Neuronal stem cell (in vitro differentiated cells): ENCODE results near the gene STEAP2.

Source experiments
- DNase-seq: peaks from one replicate; pipeline ENCODE4 v3.0.0-alpha.2; 2013; ENCODE audit warnings: low spot score
- H2AFZ ChIP-seq: one replicate; pipeline ENCODE4 v1.6.1; 2013; ENCODE audit warnings: mild to moderate bottlenecking, low read length, inconsistent platforms
- H2AK5ac ChIP-seq: 2 replicates; pipeline ENCODE4 v1.6.1; 2013; ENCODE audit warnings: low read depth, mild to moderate bottlenecking, inconsistent platforms, low read length, moderate library complexity, mixed read lengths
- H2BK120ac ChIP-seq: 2 replicates; pipeline ENCODE4 v1.6.1; 2013; ENCODE audit warnings: low read depth, mild to moderate bottlenecking, inconsistent platforms, low read length, moderate library complexity, mixed read lengths
- H2BK12ac ChIP-seq: one replicate; pipeline ENCODE4 v1.6.1; 2013; ENCODE audit warnings: low read length, inconsistent platforms
- H2BK15ac ChIP-seq: 2 replicates; pipeline ENCODE4 v1.6.1; 2013; ENCODE audit warnings: mild to moderate bottlenecking, low read length, inconsistent platforms, mixed read lengths
- H2BK5ac ChIP-seq: one replicate; pipeline ENCODE4 v1.6.1; 2013; ENCODE audit warnings: inconsistent platforms, mild to moderate bottlenecking, low read length, moderate library complexity
- H3K14ac ChIP-seq: one replicate; pipeline ENCODE4 v1.6.1; 2013; ENCODE audit warnings: low read length, inconsistent platforms
- H3K18ac ChIP-seq: 2 replicates; pipeline ENCODE4 v1.6.1; 2013; ENCODE audit warnings: low read length, inconsistent platforms
- H3K23ac ChIP-seq: 2 replicates; pipeline ENCODE4 v1.6.1; 2013; ENCODE audit warnings: low read depth, mild to moderate bottlenecking, mixed read lengths, low read length, inconsistent platforms; ENCODE audit not compliant: poor library complexity
- H3K27ac ChIP-seq: replicated peaks from 3 replicates; pipeline ENCODE4 v1.5.1; 2013; ENCODE audit warnings: low read length, inconsistent platforms
- H3K27me3 ChIP-seq, 3 experiments: 2 replicates each; pipeline ENCODE4 v1.6.1; 2013; ENCODE audit warnings: low read length in 3 of 3, mild to moderate bottlenecking in 2 of 3, inconsistent platforms in 1 of 3, low read depth in 1 of 3, mixed read lengths in 1 of 3, moderate library complexity in 1 of 3; ENCODE audit not compliant: control insufficient read depth in 3 of 3, insufficient read depth in 3 of 3
- H3K36me3 ChIP-seq, 2 donors: replicated peaks in 1 of 2; 2 replicates each; pipeline ENCODE4 v1.6.1; 2013; ENCODE audit warnings: low read length in 2 of 2; ENCODE audit not compliant: control insufficient read depth in 2 of 2, insufficient read depth in 2 of 2
- H3K4ac ChIP-seq: 2 replicates; pipeline ENCODE4 v1.6.1; 2013; ENCODE audit warnings: inconsistent platforms, mild to moderate bottlenecking, low read length, moderate library complexity
- H3K4me1 ChIP-seq, 2 donors: 1 replicate in 1 of 2; 2 replicates in 1 of 2; pipeline ENCODE4 v1.6.1; 2013; ENCODE audit warnings: low read length in 2 of 2, low read depth in 1 of 2; ENCODE audit not compliant: control insufficient read depth in 2 of 2, insufficient read depth in 1 of 2
- H3K4me2 ChIP-seq: one replicate; pipeline ENCODE4 v1.6.1; 2013; ENCODE audit warnings: mild to moderate bottlenecking, low read length, inconsistent platforms; ENCODE audit not compliant: insufficient read depth, poor library complexity, severe bottlenecking
- H3K4me3 ChIP-seq, 2 donors: 2 replicates each; pipeline ENCODE4 v1.5.1; 2013; ENCODE audit warnings: low read length in 2 of 2, mild to moderate bottlenecking in 2 of 2, inconsistent platforms in 1 of 2, moderate library complexity in 1 of 2
- H3K79me1 ChIP-seq: one replicate; pipeline ENCODE4 v1.6.1; 2013; ENCODE audit warnings: low read depth, mild to moderate bottlenecking, inconsistent platforms, low read length, moderate library complexity
- H3K9ac ChIP-seq: one replicate; pipeline ENCODE4 v1.6.1; 2013; ENCODE audit warnings: mild to moderate bottlenecking, low read depth, low read length, inconsistent platforms; ENCODE audit not compliant: poor library complexity
- H3K9me3 ChIP-seq, 2 donors: replicated peaks in 1 of 2; 2 replicates each; pipeline versions ENCODE3 to v1.6.1; 2013; ENCODE audit warnings: low read length in 2 of 2, mild to moderate bottlenecking in 2 of 2, inconsistent platforms in 1 of 2, low read depth in 1 of 2, mixed read lengths in 1 of 2, moderate library complexity in 1 of 2; ENCODE audit not compliant: control insufficient read depth in 2 of 2, insufficient read depth in 1 of 2
- H4K8ac ChIP-seq: one replicate; pipeline ENCODE4 v1.6.1; 2013; ENCODE audit warnings: low read depth, mild to moderate bottlenecking, inconsistent platforms, low read length, moderate library complexity
- H4K91ac ChIP-seq: one replicate; pipeline ENCODE4 v1.6.1; 2013; ENCODE audit warnings: low read length, low read depth, mild to moderate bottlenecking, inconsistent platforms; ENCODE audit not compliant: poor library complexity
- WGBS, 2 donors: extraction: QIAGEN DNeasy Blood & Tissue Kit; methylation state at CpG; one replicate each; pipeline ENCODE4 v1.1.7; 2013; ENCODE audit warnings: missing lambda C conversion rate in 2 of 2, mixed read lengths in 1 of 2; ENCODE audit not compliant: insufficient read length in 2 of 2, insufficient replicate concordance in 1 of 2; ENCODE audit errors: extremely low coverage in 2 of 2; 5-methylcytosine and 5-hydroxymethylcytosine counted together

Gene STEAP2

DNA sequence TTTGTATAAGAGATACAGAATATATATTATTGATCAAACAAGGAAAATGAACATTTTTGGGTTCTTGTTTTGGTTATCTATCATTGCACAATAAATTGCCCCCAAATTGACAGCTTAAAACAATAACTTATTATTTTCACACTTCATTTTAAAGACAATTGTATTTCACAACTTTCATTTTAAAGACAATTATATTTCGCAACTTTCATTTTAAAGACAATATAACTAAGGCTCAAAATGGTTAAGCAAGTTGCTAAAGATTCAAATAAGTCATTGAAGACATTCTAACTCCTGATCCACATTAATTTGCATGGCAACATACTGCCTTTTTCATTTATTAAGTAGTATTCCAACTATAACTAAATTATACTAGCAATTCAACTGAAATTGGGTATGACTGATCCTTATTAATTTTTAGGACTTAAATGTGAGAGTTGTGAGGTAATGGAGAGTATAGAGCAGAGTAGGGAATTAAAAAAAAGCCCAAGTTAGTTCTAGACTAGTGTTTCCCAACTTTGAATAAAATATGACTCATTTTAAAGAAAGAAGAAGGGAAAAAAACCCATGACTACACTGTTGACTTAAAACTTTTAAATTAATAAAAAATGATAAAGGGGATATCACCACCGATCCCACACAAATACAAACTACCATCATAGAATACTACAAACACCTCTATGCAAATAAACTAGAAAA, 9.9 kb upstream of the STEAP2 start:
- no peak overlapping the region for H3K14ac ChIP-seq
- no peaks in the 10 kb centered on the region for H3K36me3 ChIP-seq
- no peak overlapping the region for H2AFZ ChIP-seq
- no peaks in the 10 kb centered on the region for H3K9me3 ChIP-seq
- no peak overlapping the region for H2BK5ac ChIP-seq
- H2BK15ac ChIP-seq, result no peak overlapping the region
- H3K27me3 ChIP-seq, result no peaks in the 10 kb centered on the region
- WGBS, 2 donors, result 100% methylated on average over 1 of the region's 2 CpGs; no CpG with 5 or more reads in 1 of the 2 donors
- H4K8ac ChIP-seq, result no peak overlapping the region
- H4K91ac ChIP-seq, result no peak overlapping the region
- H3K4me1 ChIP-seq, result no peaks in the 10 kb centered on the region
- no peak overlapping the region for H2BK12ac ChIP-seq
- no peak overlapping the region for H2BK120ac ChIP-seq
- no peak overlapping the region for H2AK5ac ChIP-seq
- no peak overlapping the region for H3K27ac ChIP-seq
- no peak overlapping the region for H3K18ac ChIP-seq
- no peaks in the 10 kb centered on the region for H3K79me1 ChIP-seq
- no peak overlapping the region for H3K4me2 ChIP-seq
- no peak overlapping the region for H3K23ac ChIP-seq
- DNase-seq, result no peak
- no peak overlapping the region for H3K4ac ChIP-seq
- H3K9ac ChIP-seq, result no peak overlapping the region
- H3K4me3 ChIP-seq, result no peak overlapping the region

DNA sequence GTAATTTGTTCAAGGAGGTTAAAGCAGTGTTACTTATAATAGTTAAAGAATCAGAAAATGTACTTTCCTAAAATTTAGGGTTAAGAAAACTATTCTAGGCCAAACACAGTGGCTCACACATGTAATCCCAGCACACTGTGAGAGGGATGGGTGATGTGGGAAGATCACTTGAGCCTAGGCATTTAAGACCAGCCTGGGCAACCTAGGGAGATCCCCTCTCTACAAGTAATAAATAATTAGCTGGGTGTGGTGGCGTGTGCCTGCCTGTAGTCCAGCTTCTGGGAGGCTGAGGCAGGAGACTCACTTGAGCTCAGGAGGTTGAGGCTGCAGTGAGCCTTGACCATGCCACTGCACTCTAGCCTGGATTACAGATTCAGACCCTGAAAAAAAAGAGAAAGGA, 3.6 kb upstream of the STEAP2 start:
- Histone ChIP-seq H3K79me1 (no peaks in the 10 kb centered on the region), H3K4ac (no peak overlapping the region), H2AFZ (no peak overlapping the region), H4K91ac (no peak overlapping the region), H3K4me3 (no peak overlapping the region), H4K8ac (no peak overlapping the region), H3K27me3 (peaks cover 0 to 34% (median 9%) of the 10 kb centered on the region in 3 experiments), H2BK12ac (no peak overlapping the region), H2BK120ac (no peak overlapping the region), H3K9me3 (no peaks in the 10 kb centered on the region), H3K4me2 (no peak overlapping the region), H3K4me1 (peaks cover 2 to 5% of the 10 kb centered on the region in 2 donors), H2BK5ac (no peak overlapping the region), H3K23ac (no peak overlapping the region), H3K27ac (no peak overlapping the region), H3K18ac (no peak overlapping the region), H2AK5ac (no peak overlapping the region), H3K9ac (no peak overlapping the region), H2BK15ac (no peak overlapping the region), H3K14ac (no peak overlapping the region), H3K36me3 (no peaks in the 10 kb centered on the region)
- WGBS, 2 donors, result no CpG with 5 or more reads among the region's 1 CpG
- no peak for DNase-seq

DNA sequence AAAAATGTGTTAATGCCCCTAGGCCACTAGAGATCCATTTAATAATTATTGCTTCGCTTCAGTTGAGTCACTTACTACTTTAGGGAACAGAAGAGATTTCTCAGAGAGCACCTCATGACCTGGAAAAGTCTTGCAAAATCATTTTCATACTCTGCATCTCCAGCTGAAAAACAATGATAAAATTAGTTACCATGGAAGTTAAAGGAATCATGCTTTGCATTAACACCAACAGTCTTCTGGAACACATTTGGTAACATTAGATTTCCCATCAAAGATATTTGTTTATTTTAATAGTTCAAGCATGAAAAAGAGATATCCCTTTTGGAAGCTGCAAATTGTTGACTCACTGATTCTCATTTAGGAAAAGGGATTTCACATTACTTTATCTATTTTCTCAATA, 1.8 kb upstream of the STEAP2 start:
- no CpG with 5 or more reads among the region's 1 CpG for WGBS, 2 donors
- H3K9me3 ChIP-seq, result no peaks in the 10 kb centered on the region
- no peak overlapping the region for H2BK12ac ChIP-seq
- no peaks in the 10 kb centered on the region for H3K36me3 ChIP-seq
- H2BK120ac ChIP-seq, result no peak overlapping the region
- no peak overlapping the region for H3K4me2 ChIP-seq
- peaks cover 2 to 5% of the 10 kb centered on the region in 2 donors for H3K4me1 ChIP-seq
- H3K79me1 ChIP-seq, result no peaks in the 10 kb centered on the region
- H2BK5ac ChIP-seq, result no peak overlapping the region
- DNase-seq, result no peak
- H2AK5ac ChIP-seq, result no peak overlapping the region
- no peak overlapping the region for H3K23ac ChIP-seq
- H2BK15ac ChIP-seq, result no peak overlapping the region
- H3K4ac ChIP-seq, result no peak overlapping the region
- no peak overlapping the region for H3K4me3 ChIP-seq
- no peak overlapping the region for H3K9ac ChIP-seq
- no peak overlapping the region for H4K8ac ChIP-seq
- no peak overlapping the region for H3K14ac ChIP-seq
- H3K27ac ChIP-seq, result no peak overlapping the region
- no peak overlapping the region for H4K91ac ChIP-seq
- peaks cover 0 to 49% (median 9%) of the 10 kb centered on the region in 3 experiments for H3K27me3 ChIP-seq
- H3K18ac ChIP-seq, result no peak overlapping the region
- H2AFZ ChIP-seq, result no peak overlapping the region

DNA sequence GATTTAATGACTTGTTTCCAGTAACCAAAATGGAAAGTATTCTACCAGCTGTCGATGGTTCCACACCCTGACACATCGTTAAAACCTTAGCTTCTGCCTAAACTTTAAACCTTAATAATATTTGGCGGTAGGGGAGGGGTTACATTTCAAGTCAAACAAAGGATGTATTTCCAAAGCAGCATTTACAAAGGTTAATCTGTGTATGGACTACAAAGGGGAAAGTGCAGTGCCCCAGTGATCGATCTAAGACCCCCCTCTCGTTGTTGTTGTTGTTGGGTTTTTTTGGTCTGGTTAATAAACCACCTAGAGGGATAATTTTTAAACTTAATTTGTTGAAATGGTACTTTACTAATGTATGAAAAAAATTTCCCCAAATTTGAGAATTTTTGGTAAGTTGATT, 1.1 kb upstream of the STEAP2 start:
- no peak for DNase-seq
- H3K79me1 ChIP-seq, result no peaks in the 10 kb centered on the region
- H3K27ac ChIP-seq, result no peak overlapping the region
- no peak overlapping the region for H2BK12ac ChIP-seq
- H3K4me2 ChIP-seq, result no peak overlapping the region
- WGBS, 2 donors, result no CpG with 5 or more reads among the region's 5 CpGs
- H4K8ac ChIP-seq, result no peak overlapping the region
- H2AK5ac ChIP-seq, result no peak overlapping the region
- H3K23ac ChIP-seq, result no peak overlapping the region
- H3K36me3 ChIP-seq, result no peaks in the 10 kb centered on the region
- no peaks in the 10 kb centered on the region for H3K9me3 ChIP-seq
- H2BK120ac ChIP-seq, result no peak overlapping the region
- H3K4me1 ChIP-seq, result peaks cover 2 to 5% of the 10 kb centered on the region in 2 donors
- H2BK15ac ChIP-seq, result no peak overlapping the region
- H3K27me3 ChIP-seq, result peaks cover 0 to 49% (median 9%) of the 10 kb centered on the region in 3 experiments
- no peak overlapping the region for H3K9ac ChIP-seq
- H2AFZ ChIP-seq, result no peak overlapping the region
- H3K14ac ChIP-seq, result no peak overlapping the region
- H3K4me3 ChIP-seq, result no peak overlapping the region
- H3K18ac ChIP-seq, result no peak overlapping the region
- no peak overlapping the region for H4K91ac ChIP-seq
- no peak overlapping the region for H2BK5ac ChIP-seq
- no peak overlapping the region for H3K4ac ChIP-seq
